Measurements from ENCODE around the gene THG1L.
"Not testable (repeated sequence)": the region's sequence is repeated elsewhere in the genome, so short reads cannot be mapped to it uniquely, and the experiment has no call there.

The THG1L gene

GRCh38 chr5:157731272-157732129, at the start of gene THG1L:
TSS of gene THG1L (plus strand) at chr5:157731420. CDS start at chr5:157731441, 21 bp downstream.
- peak; percentile 96 for DNase-seq
- in situ Hi-C loops (cut with HindIII; ENCODE audit: low pct_ligation_motif_present, low pct_unique_long_range_greater_than_20kb, low sequenced_read_pairs), result no loop called here

GRCh38 chr5:157682257-157682656, 49.0 kb upstream of the THG1L start:
- in situ Hi-C loops (cut with HindIII; ENCODE audit: low pct_ligation_motif_present, low pct_unique_long_range_greater_than_20kb, low sequenced_read_pairs), result no loop called here
- DNase-seq, result no peak

DNA sequence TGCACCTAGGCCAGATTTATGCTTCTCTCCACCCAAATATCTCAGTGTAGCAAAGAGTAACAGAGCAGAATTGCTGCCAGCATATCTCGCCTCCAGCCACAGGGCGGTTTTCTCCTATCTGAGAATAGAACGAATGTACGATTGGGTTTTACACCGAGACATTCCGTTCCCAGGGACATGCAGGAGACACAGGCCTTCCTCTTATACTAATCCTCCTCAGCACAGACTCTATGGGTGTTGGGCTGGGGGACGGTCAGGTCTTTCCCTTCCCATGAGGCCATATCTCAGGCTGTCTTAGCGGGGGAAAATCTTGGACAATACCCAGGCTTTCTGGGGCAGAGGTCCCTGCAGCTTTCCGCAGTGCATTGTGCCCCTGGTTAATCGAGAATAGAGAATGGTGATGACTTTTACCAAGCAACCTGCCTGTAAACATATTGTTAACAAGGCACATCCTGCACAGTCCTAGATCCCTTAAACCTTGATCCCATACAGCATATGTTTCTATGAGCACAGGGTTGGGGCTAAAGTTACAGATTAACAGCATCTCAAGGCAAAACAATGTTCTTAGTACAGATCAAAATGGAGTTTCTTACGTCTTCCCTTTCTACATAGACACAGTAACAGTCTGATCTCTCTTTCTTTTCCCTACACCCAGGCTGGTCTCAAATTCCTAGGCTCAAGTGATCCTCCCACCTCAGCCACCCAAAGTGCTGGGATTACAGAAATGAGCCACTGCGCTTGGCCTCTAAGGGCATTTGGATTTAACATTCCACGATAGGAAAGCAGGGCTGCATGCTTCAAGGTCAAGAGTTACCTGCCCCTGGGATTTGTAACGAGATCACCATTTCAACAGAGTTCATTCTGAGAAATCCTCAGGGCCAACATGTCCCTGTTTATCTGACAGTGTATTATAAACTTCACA, 44.7 kb upstream of the THG1L start:
- in situ Hi-C loops (cut with HindIII; ENCODE audit: low pct_ligation_motif_present, low pct_unique_long_range_greater_than_20kb, low sequenced_read_pairs); DNase-seq: not testable (repeated sequence)

GRCh38 chr5:157687198-157687554, 44.0 kb upstream of the THG1L start:
- DNase-seq, result no peak
- in situ Hi-C loops (cut with HindIII; ENCODE audit: low pct_ligation_motif_present, low pct_unique_long_range_greater_than_20kb, low sequenced_read_pairs), result no loop called here

- no peak for DNase-seq
- in situ Hi-C loops (cut with HindIII; ENCODE audit: low pct_ligation_motif_present, low pct_unique_long_range_greater_than_20kb, low sequenced_read_pairs), result no loop called here
Measured at GRCh38 chr5:157689942-157690689, 41.1 kb upstream of the THG1L start.

GRCh38 chr5:157690690-157691433, 40.4 kb upstream of the THG1L start:
- in situ Hi-C loops (cut with HindIII; ENCODE audit: low pct_ligation_motif_present, low pct_unique_long_range_greater_than_20kb, low sequenced_read_pairs), result no loop called here
- no peak for DNase-seq

GRCh38 chr5:157693816-157694215, 37.4 kb upstream of the THG1L start:
- DNase-seq; in situ Hi-C loops (cut with HindIII; ENCODE audit: low pct_ligation_motif_present, low pct_unique_long_range_greater_than_20kb, low sequenced_read_pairs): not testable (repeated sequence)

DNA sequence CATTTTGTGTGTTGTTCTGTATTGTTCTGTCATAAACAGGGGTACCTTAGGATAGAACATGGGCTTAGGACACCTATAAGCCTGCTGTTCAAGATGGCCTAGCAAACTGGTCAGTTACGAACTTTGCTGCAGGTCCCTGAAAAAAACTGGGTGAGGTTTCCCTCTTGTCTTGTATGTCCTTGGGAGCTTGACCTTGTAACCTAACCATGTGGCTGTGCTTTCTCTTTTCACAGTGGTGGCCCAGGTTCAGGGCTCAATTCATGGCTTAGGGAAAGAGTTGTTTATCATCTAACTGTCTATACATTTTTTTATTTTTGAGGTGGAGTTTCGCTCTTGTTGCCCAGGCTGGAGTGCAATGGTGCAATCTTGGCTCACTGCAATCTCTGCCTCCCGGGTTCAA, 35.1 kb upstream of the THG1L start:
- in situ Hi-C loops (cut with HindIII; ENCODE audit: low pct_ligation_motif_present, low pct_unique_long_range_greater_than_20kb, low sequenced_read_pairs); DNase-seq: not testable (repeated sequence)

GRCh38 chr5:157698674-157699073, 32.5 kb upstream of the THG1L start:
- in situ Hi-C loops (cut with HindIII; ENCODE audit: low pct_ligation_motif_present, low pct_unique_long_range_greater_than_20kb, low sequenced_read_pairs); DNase-seq: not testable (repeated sequence)

GRCh38 chr5:157703736-157704135, 27.5 kb upstream of the THG1L start:
- in situ Hi-C loops (cut with HindIII; ENCODE audit: low pct_ligation_motif_present, low pct_unique_long_range_greater_than_20kb, low sequenced_read_pairs), result no loop called here
- DNase-seq, result no peak

GRCh38 chr5:157708866-157709265, 22.4 kb upstream of the THG1L start:
- in situ Hi-C loops (cut with HindIII; ENCODE audit: low pct_ligation_motif_present, low pct_unique_long_range_greater_than_20kb, low sequenced_read_pairs), result no loop called here
- DNase-seq, result no peak

GRCh38 chr5:157709346-157709745, 21.9 kb upstream of the THG1L start:
- in situ Hi-C loops (cut with HindIII; ENCODE audit: low pct_ligation_motif_present, low pct_unique_long_range_greater_than_20kb, low sequenced_read_pairs), result no loop called here
- no peak for DNase-seq

DNA sequence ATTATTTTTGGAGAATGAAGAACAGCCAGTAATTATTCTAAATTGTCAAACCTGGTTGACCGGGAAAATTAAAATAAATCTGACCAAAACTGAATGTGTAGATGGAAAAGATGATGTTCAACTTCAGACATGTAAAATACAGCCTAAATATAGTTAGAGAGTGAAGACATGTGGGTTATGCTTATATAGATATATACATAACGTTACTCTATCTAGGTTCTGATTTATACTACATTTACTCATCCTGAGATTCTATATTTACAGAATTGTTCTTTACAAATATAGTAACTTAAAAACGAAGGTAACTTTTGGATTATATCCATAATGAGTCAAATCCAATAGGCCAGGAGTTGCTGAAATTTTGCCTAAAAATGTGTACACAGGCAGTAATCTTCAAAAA, 20.8 kb upstream of the THG1L start:
- in situ Hi-C loops (cut with HindIII; ENCODE audit: low pct_ligation_motif_present, low pct_unique_long_range_greater_than_20kb, low sequenced_read_pairs), result no loop called here

GRCh38 chr5:157710882-157711281, 20.3 kb upstream of the THG1L start:
- in situ Hi-C loops (cut with HindIII; ENCODE audit: low pct_ligation_motif_present, low pct_unique_long_range_greater_than_20kb, low sequenced_read_pairs), result no loop called here
- no peak for DNase-seq

More for the DNA sequence above, 20.8 kb upstream of the THG1L start:
- DNase-seq, result no peak

- DNase-seq, result no peak
- in situ Hi-C loops (cut with HindIII; ENCODE audit: low pct_ligation_motif_present, low pct_unique_long_range_greater_than_20kb, low sequenced_read_pairs), result no loop called here
Measured at GRCh38 chr5:157713830-157714595, 17.2 kb upstream of the THG1L start.

GRCh38 chr5:157714596-157714864, 16.7 kb upstream of the THG1L start:
- in situ Hi-C loops (cut with HindIII; ENCODE audit: low pct_ligation_motif_present, low pct_unique_long_range_greater_than_20kb, low sequenced_read_pairs), result no loop called here
- no peak for DNase-seq

- DNase-seq, result peak; percentile 58
- in situ Hi-C loops (cut with HindIII; ENCODE audit: low pct_ligation_motif_present, low pct_unique_long_range_greater_than_20kb, low sequenced_read_pairs), result no loop called here
Measured at GRCh38 chr5:157718519-157718918, 12.7 kb upstream of the THG1L start.

DNA sequence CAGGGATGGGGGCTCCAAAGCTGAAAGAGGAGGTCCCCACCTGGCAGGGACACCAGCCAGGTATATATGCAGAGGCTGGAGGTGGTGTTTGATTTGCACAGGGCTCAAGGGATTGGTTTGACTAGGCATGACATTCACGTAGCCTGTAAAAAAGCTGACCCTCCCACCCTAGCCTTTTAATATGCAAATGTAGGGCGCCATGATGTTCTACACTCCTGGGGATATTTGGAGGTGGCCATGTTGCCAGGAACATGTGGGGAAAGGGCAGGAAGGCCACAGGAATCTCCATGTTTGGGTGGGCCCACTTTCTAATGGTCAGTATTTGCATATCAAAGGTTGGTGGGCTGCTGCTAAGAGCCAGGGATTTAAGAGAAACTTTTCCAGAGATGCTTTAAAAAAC, 12.0 kb upstream of the THG1L start:
- in situ Hi-C loops (cut with HindIII; ENCODE audit: low pct_ligation_motif_present, low pct_unique_long_range_greater_than_20kb, low sequenced_read_pairs), result no loop called here

More for the DNA sequence above, 12.0 kb upstream of the THG1L start:
- no peak for DNase-seq

All from ACHN (cell line).